HG03565 (cell line): ENCODE data around the gene GPC3.
"Not testable (repeated sequence)": the region's sequence is repeated elsewhere in the genome, so short reads cannot be mapped to it uniquely, and the experiment has no call there.

ENCODE experiments used
- ATAC-seq: cut with Tn5 transposase; IDR thresholded peaks from one replicate; pipeline ENCODE4 v1.9.1; 2021; ENCODE audit warnings: mild to moderate bottlenecking, moderate library complexity; ENCODE audit not compliant: unreplicated experiment

GPC3 gene

GRCh38 chrX:133905305-133905704, 80.1 kb downstream of the GPC3 start:
- no peak for ATAC-seq

- ATAC-seq = no peak
Observed at GRCh38 chrX:133897593-133898163, 87.7 kb downstream of the GPC3 start.

GRCh38 chrX:133892337-133892736, 93.1 kb downstream of the GPC3 start:
- ATAC-seq = no peak

DNA sequence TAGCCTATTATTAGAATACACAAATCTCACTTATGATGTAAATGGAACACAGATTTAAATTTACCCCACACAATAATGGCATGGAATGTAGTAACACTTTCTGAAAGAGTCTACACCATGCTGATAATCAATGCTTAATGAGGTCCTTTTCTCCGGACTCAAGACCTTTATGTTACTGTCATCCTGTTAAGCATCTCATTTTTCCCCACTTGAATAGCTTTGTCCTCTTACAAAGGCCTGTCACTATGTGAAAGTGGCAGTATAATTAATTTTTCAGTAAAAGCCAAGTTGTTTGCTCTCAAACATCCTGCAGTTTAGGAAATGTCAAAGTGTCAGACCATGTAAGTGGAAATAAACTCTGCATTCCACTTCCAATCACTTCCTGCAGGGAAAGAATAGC, 96.4 kb downstream of the GPC3 start:
- no peak for ATAC-seq

DNA sequence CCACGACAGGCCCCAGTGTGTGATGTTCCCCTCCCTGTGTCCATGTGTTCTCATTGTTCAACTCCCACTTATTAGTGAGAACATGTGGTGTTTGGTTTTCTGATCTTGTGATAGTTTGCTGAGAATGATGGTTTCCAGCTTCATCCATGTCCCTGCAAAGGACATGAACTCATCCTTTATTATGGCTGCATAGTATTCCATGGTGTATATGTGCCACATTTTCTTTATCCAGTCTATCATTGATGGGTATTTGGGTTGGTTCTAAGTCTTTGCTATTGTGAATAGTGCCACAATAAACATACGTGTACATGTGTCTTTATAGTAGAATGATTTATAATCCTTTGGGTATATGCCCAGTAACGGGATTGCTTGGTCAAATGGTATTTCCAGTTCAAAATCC, 97.3 kb downstream of the GPC3 start:
- ATAC-seq = not testable (repeated sequence)

DNA sequence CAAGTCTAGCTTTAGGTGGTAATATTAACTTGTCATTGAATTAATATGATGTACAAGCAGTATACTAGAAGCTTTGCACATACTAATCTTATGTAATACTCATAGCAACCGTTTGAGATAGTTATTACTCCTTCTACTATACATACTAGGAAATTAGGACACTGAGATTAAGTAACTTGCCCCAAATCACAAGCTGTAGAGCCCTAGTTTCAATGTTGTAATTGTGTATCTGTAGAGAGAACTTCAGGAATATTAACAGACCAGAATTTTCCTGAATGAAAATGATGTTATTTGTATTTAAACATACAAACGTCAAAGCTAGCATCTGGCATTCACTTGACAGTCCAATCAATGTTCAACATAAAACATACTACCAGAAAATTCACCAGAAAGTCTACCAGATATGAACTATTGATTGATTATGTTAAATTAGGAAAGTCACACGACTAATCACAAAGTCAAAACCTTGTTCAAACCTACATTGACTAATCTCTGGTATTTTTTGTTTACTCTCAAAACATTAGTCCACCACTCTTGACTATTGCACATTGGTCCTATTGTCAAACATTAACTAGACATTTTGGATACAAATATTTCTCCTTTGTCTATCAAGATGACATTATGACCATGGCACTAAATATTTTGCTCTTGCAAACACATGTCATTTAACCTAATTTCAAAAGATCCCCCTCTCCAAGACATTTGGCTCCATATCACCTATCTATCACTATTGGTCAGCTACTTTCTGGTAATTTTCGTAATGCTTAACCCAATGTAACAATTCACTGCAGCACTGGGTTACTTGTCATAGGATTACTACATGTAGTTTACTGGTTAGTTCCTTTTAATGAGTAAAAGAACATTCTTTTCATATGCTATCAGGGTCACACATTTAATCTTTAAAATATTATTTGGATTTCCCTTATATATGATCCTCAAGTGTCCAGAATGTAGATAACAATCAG, 100.7 kb downstream of the GPC3 start:
- ATAC-seq = no peak

GRCh38 chrX:133881893-133882292, 103.5 kb downstream of the GPC3 start:
- ATAC-seq = no peak

DNA sequence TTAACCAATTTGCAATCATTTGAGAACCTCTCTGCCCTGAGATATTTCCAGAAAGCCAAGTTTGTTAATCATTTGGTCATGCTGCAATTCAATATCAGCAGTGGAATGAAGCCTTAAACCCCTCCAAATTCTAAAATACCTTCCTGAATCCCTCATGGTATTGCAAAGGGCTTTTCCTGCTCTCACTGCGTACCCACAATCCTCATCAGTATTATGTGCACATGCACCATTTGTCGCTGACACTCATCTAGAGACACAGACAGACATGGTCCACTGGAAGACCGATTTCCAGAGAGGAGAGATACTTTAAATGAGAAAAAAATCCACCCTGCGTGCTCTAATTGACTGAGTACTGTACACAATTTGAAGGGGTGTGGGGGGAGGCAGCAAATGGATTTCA, 104.4 kb downstream of the GPC3 start:
- ATAC-seq = no peak

DNA sequence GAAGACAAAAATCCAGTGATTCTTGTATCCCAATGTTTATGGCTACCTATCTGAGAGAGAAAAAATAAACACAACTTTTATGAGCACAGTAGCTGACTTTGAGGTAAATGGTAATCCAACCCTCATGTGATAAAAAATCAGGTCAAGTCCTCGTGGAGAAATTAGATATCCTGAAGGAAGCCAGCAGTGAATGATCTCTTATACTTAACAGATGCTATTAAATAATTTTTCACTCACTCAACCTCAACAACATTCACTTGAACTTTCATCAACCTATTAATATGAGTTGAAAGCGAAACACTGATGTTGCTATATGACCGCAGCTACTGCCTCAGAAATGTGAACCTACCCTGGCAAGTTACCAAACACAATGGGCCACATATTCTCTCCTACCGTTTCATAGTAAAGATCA, 105.4 kb downstream of the GPC3 start:
- peak; percentile 60 for ATAC-seq

- no peak for ATAC-seq
Observed at GRCh38 chrX:133878710-133879109, 106.7 kb downstream of the GPC3 start.

DNA sequence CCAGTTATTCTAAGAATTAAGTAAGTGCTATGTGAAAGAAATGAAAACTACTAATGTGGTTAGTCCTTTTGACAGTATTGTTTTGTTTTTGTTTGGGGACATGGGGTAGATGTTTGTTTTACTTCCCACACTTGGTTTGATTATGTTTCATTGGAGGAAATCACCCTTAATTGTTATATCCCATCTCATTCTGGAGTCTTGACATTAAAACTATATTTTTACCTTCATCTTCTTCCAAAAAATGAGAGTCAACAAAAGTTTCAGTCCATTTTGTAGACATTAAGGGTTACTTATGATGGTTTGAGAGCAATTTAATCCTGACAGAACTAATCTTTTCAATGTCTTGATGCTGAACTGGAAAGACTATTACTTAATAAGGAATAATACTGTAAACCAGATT, 108.7 kb downstream of the GPC3 start:
- no peak for ATAC-seq

- ATAC-seq = no peak
Observed at GRCh38 chrX:133869270-133869669, 116.1 kb downstream of the GPC3 start.

DNA sequence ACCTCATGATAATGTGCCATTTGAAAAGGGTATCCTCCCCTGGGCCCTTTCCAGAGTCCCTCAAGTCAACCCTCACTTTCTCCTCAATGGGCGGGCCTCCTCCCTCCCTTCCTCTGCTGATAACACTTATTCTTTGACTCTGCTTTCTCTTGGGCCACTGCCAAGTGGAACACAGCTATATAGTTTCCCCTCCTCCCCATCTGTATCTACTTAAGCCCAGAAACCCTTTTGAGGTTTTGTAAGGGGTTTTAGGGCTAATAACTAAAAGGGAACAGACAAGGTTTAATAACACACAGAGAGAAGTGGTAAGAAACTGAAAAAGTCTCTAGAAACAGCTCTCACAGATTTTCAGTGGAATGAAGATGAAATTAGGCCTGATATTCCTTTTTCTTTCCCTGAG, 116.7 kb downstream of the GPC3 start:
- no peak for ATAC-seq

GRCh38 chrX:133868250-133868649, 117.1 kb downstream of the GPC3 start:
- ATAC-seq = no peak

DNA sequence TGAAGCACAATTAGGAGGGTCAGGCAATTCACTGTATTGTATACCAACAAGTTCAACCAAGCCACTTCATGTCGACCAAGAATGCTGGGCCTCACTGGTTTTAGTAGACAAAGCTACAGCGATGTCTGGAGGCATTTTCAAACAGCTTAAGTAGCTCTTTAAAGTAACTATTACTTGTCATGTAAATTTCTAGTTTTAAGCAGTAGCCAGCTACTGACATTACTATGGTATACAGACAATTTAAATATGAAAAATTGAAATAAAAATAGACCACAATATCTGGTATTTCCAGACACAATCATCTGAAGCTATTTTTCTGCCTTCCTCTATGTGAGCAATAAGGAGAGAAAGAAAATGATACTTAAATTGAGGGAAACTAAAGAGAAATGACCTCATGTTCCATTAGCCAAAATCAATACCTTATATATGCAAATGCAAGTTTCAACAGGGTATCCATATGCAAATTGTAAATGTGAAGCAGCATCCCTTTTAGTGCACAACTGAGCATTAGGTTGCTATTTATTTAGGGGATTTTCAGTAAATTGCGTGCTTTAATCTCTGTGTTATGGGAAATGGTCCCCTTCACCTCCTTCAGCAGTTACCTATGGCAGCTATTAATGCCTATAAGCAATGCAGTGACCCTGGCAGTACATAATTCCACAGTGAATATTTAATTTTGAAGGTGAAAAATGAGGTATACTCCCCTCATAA, 119.5 kb downstream of the GPC3 start:
- ATAC-seq = no peak

- no peak for ATAC-seq
Observed at GRCh38 chrX:133864236-133864635, 121.2 kb downstream of the GPC3 start.

- ATAC-seq = no peak
Observed at GRCh38 chrX:133859860-133860259, 125.5 kb downstream of the GPC3 start.

GRCh38 chrX:133859336-133859735, 126.1 kb downstream of the GPC3 start:
- ATAC-seq = no peak

- ATAC-seq = no peak
Observed at GRCh38 chrX:133857640-133858269, 127.6 kb downstream of the GPC3 start.

GRCh38 chrX:133856819-133857218, 128.6 kb downstream of the GPC3 start:
- no peak for ATAC-seq

DNA sequence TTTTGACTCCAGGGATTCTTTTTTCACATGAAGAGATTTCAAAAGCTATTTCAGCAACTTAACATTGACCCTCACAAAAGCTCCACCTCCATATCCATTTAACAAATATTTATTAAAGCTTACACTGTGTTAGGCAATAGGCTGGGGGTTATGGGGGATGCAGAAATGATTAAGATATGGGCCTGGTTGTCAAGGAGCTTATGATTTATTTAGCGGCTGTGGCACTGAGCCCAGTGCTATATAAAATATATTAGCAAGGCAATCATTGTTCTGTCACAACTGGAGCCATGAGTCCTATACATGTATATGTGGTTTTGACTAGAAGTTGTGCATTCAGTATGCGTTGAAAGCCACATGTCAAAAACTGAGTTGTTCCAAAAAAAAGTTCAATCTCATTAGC, 131.1 kb downstream of the GPC3 start:
- ATAC-seq = no peak
